Transverse colon (tissue), 4 donors: ENCODE results near the gene MAGI2.

ENCODE experiments used
- CTCF ChIP-seq, 5 experiments: fragments of 200-600 bp in 3 of 5; fragments of 450-650 bp in 2 of 5; sonication (generic) in 3 of 5; IDR thresholded peaks; 1 replicate in 2 of 5; 2 replicates in 3 of 5; pipeline ENCODE4 v1.5.1; 2016 to 2017; ENCODE audit warnings: antibody characterized with exemption in 5 of 5, inconsistent platforms in 3 of 5, mild to moderate bottlenecking in 2 of 5, moderate library complexity in 1 of 5
- EP300 ChIP-seq: sonication (generic); formaldehyde crosslinking; IDR thresholded peaks from one replicate; pipeline ENCODE4 v1.6.1; 2017; ENCODE audit warnings: antibody characterized with exemption, low read depth
- POLR2A ChIP-seq: fragments of 450-650 bp; IDR thresholded peaks from one replicate; pipeline ENCODE4 v1.6.1; 2016; ENCODE audit warnings: antibody characterized with exemption, mild to moderate bottlenecking, moderate library complexity
- POLR2AphosphoS5 ChIP-seq, 3 donors: sonication (generic); formaldehyde crosslinking; IDR thresholded peaks; one replicate each; pipeline ENCODE4 v1.6.1; 2016; ENCODE audit warnings: antibody characterized with exemption in 3 of 3

- TF ChIP-seq POLR2A (no peak), POLR2AphosphoS5 (IDR thresholded peaks at IDR 0.05) (no peak), CTCF (IDR thresholded peaks at IDR 0.05) (no peak), EP300 (no peak)
Measured at GRCh38 chr7:79302293-79302692, 151.2 kb downstream of the MAGI2 start.
